Measurements from ENCODE around the gene LRP1B.

DNA sequence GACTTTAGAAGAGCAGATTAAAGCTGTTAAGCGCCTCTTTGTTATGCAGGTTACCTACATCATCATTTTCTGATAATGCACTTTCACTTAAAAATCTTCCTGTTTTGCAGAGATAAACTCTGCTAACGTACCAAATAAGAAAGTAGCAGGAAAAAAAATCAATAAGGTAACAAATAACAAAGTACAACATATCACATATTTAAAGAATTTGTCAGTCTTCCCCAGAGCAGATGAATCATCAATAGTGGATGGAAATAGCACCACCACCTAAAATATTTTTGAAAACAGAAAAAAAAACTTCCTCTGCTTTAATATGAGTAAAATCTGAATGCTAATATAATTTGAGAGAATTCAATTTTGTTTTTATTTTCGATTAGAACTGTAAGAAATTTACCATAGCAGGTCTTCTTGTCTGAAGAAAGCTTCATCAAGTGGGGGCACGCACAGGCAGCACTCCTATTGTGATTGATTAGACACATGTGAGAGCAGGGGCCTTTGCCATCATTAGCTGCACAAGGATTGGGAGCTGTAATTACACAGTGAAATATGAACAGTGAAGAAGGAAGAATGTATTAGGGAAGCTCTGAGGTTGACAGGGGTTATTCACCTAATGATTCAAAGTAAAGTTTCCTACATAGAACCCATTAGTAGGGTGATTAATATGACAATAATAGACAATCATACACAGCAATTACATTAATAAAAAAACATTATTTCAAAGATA is 1279.4 kb downstream of the LRP1B start:
- no peak for TF ChIP-seq NFIC (IDR thresholded peaks at IDR 0.05)
- no peak for TF ChIP-seq YY1 (IDR thresholded peaks at IDR 0.05; ENCODE audit: low read depth)
- TF ChIP-seq, protein P1, sequence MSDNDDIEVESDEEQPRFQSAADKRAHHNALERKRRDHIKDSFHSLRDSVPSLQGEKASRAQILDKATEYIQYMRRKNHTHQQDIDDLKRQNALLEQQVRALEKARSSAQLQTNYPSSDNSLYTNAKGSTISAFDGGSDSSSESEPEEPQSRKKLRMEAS (IDR thresholded peaks at IDR 0.05): no peak
- no peak for TF ChIP-seq EP300 (IDR thresholded peaks at IDR 0.05; ENCODE audit: borderline replicate concordance)
- TF ChIP-seq, protein P2, sequence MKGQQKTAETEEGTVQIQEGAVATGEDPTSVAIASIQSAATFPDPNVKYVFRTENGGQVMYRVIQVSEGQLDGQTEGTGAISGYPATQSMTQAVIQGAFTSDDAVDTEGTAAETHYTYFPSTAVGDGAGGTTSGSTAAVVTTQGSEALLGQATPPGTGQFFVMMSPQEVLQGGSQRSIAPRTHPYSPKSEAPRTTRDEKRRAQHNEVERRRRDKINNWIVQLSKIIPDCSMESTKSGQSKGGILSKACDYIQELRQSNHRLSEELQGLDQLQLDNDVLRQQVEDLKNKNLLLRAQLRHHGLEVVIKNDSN (IDR thresholded peaks at IDR 0.05): no peak
- no peak for TF ChIP-seq CEBPB (IDR thresholded peaks at IDR 0.05)
- TF ChIP-seq, protein P3, sequence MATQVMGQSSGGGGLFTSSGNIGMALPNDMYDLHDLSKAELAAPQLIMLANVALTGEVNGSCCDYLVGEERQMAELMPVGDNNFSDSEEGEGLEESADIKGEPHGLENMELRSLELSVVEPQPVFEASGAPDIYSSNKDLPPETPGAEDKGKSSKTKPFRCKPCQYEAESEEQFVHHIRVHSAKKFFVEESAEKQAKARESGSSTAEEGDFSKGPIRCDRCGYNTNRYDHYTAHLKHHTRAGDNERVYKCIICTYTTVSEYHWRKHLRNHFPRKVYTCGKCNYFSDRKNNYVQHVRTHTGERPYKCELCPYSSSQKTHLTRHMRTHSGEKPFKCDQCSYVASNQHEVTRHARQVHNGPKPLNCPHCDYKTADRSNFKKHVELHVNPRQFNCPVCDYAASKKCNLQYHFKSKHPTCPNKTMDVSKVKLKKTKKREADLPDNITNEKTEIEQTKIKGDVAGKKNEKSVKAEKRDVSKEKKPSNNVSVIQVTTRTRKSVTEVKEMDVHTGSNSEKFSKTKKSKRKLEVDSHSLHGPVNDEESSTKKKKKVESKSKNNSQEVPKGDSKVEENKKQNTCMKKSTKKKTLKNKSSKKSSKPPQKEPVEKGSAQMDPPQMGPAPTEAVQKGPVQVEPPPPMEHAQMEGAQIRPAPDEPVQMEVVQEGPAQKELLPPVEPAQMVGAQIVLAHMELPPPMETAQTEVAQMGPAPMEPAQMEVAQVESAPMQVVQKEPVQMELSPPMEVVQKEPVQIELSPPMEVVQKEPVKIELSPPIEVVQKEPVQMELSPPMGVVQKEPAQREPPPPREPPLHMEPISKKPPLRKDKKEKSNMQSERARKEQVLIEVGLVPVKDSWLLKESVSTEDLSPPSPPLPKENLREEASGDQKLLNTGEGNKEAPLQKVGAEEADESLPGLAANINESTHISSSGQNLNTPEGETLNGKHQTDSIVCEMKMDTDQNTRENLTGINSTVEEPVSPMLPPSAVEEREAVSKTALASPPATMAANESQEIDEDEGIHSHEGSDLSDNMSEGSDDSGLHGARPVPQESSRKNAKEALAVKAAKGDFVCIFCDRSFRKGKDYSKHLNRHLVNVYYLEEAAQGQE (IDR thresholded peaks at IDR 0.05; ENCODE audit: low read depth): no peak
- no peak for TF ChIP-seq CREB1 (IDR thresholded peaks at IDR 0.05; ENCODE audit: low read depth)
- TF ChIP-seq RAD21 (IDR thresholded peaks at IDR 0.05; ENCODE audit: low read depth): no peak

Measured in Ishikawa (cell line).